T-helper 17 cell (primary cell): ENCODE data around the gene EPHA3. TPM values are rescaled to one million over a fixed set of nuclear protein-coding genes. Genes with fewer than 3 reads are reported as not detected.

Experiments used
- ATAC-seq: fragments of 150-1000 bp; cut with Tn5 transposase; 2 replicates; pipeline ENCODE4 v1.10.0; 2021; ENCODE audit warnings: mild to moderate bottlenecking, moderate library complexity
- DNase-seq, 3 donors: peaks; one replicate each; pipeline versions ENCODE4 v3.0.0 to v3.0.0-alpha.2; 2020 to 2021
- H3K9me3 ChIP-seq: one replicate; pipeline ENCODE4 v1.7.0; 2013; ENCODE audit warnings: low read length, mild to moderate bottlenecking; ENCODE audit not compliant: control insufficient read depth, poor library complexity, severe bottlenecking
- H3K27ac Mint-ChIP-seq: one replicate; pipeline ENCODE4 v1.8.0; 2022; ENCODE audit warnings: mild to moderate bottlenecking, moderate library complexity, mixed read lengths
- H3K27me3 Mint-ChIP-seq: one replicate; pipeline ENCODE4 v1.8.0; 2022; ENCODE audit warnings: mixed read lengths
- H3K36me3 Mint-ChIP-seq: one replicate; pipeline ENCODE4 v1.8.0; 2022; ENCODE audit warnings: low read depth, mixed read lengths
- H3K4me1 Mint-ChIP-seq: one replicate; pipeline ENCODE4 v1.8.0; 2022; ENCODE audit warnings: mild to moderate bottlenecking, mixed read lengths
- H3K4me3 Mint-ChIP-seq: one replicate; pipeline ENCODE4 v1.8.0; 2022; ENCODE audit warnings: mild to moderate bottlenecking, moderate library complexity, mixed read lengths
- total RNA-seq, 4 donors: library from RNA in 2 of 4; stranded (reverse) in 2 of 4; gene quantifications; one replicate each; pipeline ENCODE4 v1.2.3 and lab custom pipeline; 2022 to 2026

The EPHA3 gene
- total RNA-seq, 2 donors from 2014 or later, result not detected

GRCh38 chr3:89164774-89165173 lies 57.4 kb downstream of the EPHA3 start:
- Mint-ChIP-seq H3K27ac (no peak overlapping the region), H3K4me1 (no peaks in the 10 kb centered on the region), H3K27me3 (no peaks in the 10 kb centered on the region), H3K4me3 (no peak overlapping the region), H3K36me3 (no peaks in the 10 kb centered on the region)
- H3K9me3 ChIP-seq, result no peaks in the 10 kb centered on the region
- ATAC-seq (no peak), DNase-seq (no peak)

- no peaks in the 10 kb centered on the region for H3K9me3 ChIP-seq
- DNase-seq (no peak), ATAC-seq (no peak)
- Mint-ChIP-seq H3K27ac (no peak overlapping the region), H3K4me3 (no peak overlapping the region), H3K4me1 (no peaks in the 10 kb centered on the region), H3K36me3 (no peaks in the 10 kb centered on the region), H3K27me3 (no peaks in the 10 kb centered on the region)
These were observed 58.3 kb downstream of the EPHA3 start for GRCh38 chr3:89165636-89166263.

- Mint-ChIP-seq H3K27ac (no peak overlapping the region), H3K36me3 (no peaks in the 10 kb centered on the region), H3K4me3 (no peak overlapping the region), H3K4me1 (no peaks in the 10 kb centered on the region), H3K27me3 (no peaks in the 10 kb centered on the region)
- no peak for DNase-seq
- no peaks in the 10 kb centered on the region for H3K9me3 ChIP-seq
- no peak for ATAC-seq
These were observed 64.5 kb downstream of the EPHA3 start for GRCh38 chr3:89171687-89172545.

- no peaks in the 10 kb centered on the region for H3K9me3 ChIP-seq
These were observed 66.1 kb downstream of the EPHA3 start for GRCh38 chr3:89173546-89173945.

GRCh38 chr3:89179355-89180001 lies 72.1 kb downstream of the EPHA3 start:
- peaks cover 2% of the 10 kb centered on the region for H3K4me1 Mint-ChIP-seq
- H3K27ac Mint-ChIP-seq, result no peak overlapping the region
- no peaks in the 10 kb centered on the region for H3K27me3 Mint-ChIP-seq
- DNase-seq (no peak), ATAC-seq (no peak)
- no peaks in the 10 kb centered on the region for H3K9me3 ChIP-seq
- no peaks in the 10 kb centered on the region for H3K36me3 Mint-ChIP-seq
- no peak overlapping the region for H3K4me3 Mint-ChIP-seq

More at GRCh38 chr3:89173546-89173945, 66.1 kb downstream of the EPHA3 start:
- H3K27me3 Mint-ChIP-seq, result no peaks in the 10 kb centered on the region
- no peak overlapping the region for H3K4me3 Mint-ChIP-seq
- H3K36me3 Mint-ChIP-seq, result no peaks in the 10 kb centered on the region
- ATAC-seq (no peak), DNase-seq (no peak)
- H3K4me1 Mint-ChIP-seq, result peaks cover 2% of the 10 kb centered on the region
- no peak overlapping the region for H3K27ac Mint-ChIP-seq

GRCh38 chr3:89180334-89180733 lies 72.9 kb downstream of the EPHA3 start:
- H3K4me1 Mint-ChIP-seq, result peaks cover 2% of the 10 kb centered on the region
- H3K27ac Mint-ChIP-seq, result no peak overlapping the region
- H3K4me3 Mint-ChIP-seq, result no peak overlapping the region
- no peak for DNase-seq
- H3K27me3 Mint-ChIP-seq, result no peaks in the 10 kb centered on the region
- no peak for ATAC-seq
- H3K36me3 Mint-ChIP-seq, result no peaks in the 10 kb centered on the region
- H3K9me3 ChIP-seq, result no peaks in the 10 kb centered on the region

GRCh38 chr3:89182056-89182455 lies 74.6 kb downstream of the EPHA3 start:
- no peaks in the 10 kb centered on the region for H3K9me3 ChIP-seq
- DNase-seq (no peak), ATAC-seq (no peak)
- H3K36me3 Mint-ChIP-seq, result no peaks in the 10 kb centered on the region
- no peak overlapping the region for H3K4me3 Mint-ChIP-seq
- peaks cover 2% of the 10 kb centered on the region for H3K4me1 Mint-ChIP-seq
- H3K27ac Mint-ChIP-seq, result no peak overlapping the region
- no peaks in the 10 kb centered on the region for H3K27me3 Mint-ChIP-seq

- no peak overlapping the region for H3K27ac Mint-ChIP-seq
- ATAC-seq, result no peak
- no peaks in the 10 kb centered on the region for H3K27me3 Mint-ChIP-seq
- no peaks in the 10 kb centered on the region for H3K36me3 Mint-ChIP-seq
- H3K4me3 Mint-ChIP-seq, result no peak overlapping the region
- DNase-seq, result no peak
- H3K9me3 ChIP-seq, result no peaks in the 10 kb centered on the region
- H3K4me1 Mint-ChIP-seq, result no peaks in the 10 kb centered on the region
These were observed 77.0 kb downstream of the EPHA3 start for GRCh38 chr3:89184151-89184995.

- Mint-ChIP-seq H3K36me3 (no peaks in the 10 kb centered on the region), H3K27ac (no peak overlapping the region), H3K4me1 (no peaks in the 10 kb centered on the region), H3K4me3 (no peak overlapping the region), H3K27me3 (no peaks in the 10 kb centered on the region)
- H3K9me3 ChIP-seq, result no peaks in the 10 kb centered on the region
- no peak for ATAC-seq
- no peak for DNase-seq
These were observed 79.0 kb downstream of the EPHA3 start for GRCh38 chr3:89186456-89186855.

- ATAC-seq, result no peak
- Mint-ChIP-seq H3K4me1 (no peaks in the 10 kb centered on the region), H3K27me3 (no peaks in the 10 kb centered on the region), H3K36me3 (peaks cover 2% of the 10 kb centered on the region), H3K27ac (no peak overlapping the region), H3K4me3 (no peak overlapping the region)
- DNase-seq, result no peak
- no peaks in the 10 kb centered on the region for H3K9me3 ChIP-seq
These were observed 91.2 kb downstream of the EPHA3 start for GRCh38 chr3:89198591-89198990.

- ATAC-seq, result no peak
- DNase-seq, result no peak
- no peaks in the 10 kb centered on the region for H3K9me3 ChIP-seq
- Mint-ChIP-seq H3K27me3 (no peaks in the 10 kb centered on the region), H3K36me3 (no peaks in the 10 kb centered on the region), H3K27ac (no peak overlapping the region), H3K4me3 (no peak overlapping the region), H3K4me1 (no peaks in the 10 kb centered on the region)
These were observed 105.2 kb downstream of the EPHA3 start for GRCh38 chr3:89212619-89213018.

- no peaks in the 10 kb centered on the region for H3K9me3 ChIP-seq
- no peak for DNase-seq
- H3K4me3 Mint-ChIP-seq, result no peak overlapping the region
- no peaks in the 10 kb centered on the region for H3K27me3 Mint-ChIP-seq
- no peaks in the 10 kb centered on the region for H3K4me1 Mint-ChIP-seq
- H3K36me3 Mint-ChIP-seq, result no peaks in the 10 kb centered on the region
- H3K27ac Mint-ChIP-seq, result no peak overlapping the region
- ATAC-seq, result no peak
These were observed 108.8 kb downstream of the EPHA3 start for GRCh38 chr3:89216016-89216739.
